ENCODE results near the gene TXNDC2. TPM values are rescaled to one million over a fixed set of nuclear protein-coding genes. Genes with fewer than 3 reads are reported as not detected.
"Not testable (repeated sequence)": the region's sequence is repeated elsewhere in the genome, so short reads cannot be mapped to it uniquely, and the experiment has no call there.

TXNDC2 gene
- total and polyA plus RNA-seq, 2 of the 4 experiments (the other 2 are of a cell fraction) = 0.18 TPM; not detected in 1

DNA sequence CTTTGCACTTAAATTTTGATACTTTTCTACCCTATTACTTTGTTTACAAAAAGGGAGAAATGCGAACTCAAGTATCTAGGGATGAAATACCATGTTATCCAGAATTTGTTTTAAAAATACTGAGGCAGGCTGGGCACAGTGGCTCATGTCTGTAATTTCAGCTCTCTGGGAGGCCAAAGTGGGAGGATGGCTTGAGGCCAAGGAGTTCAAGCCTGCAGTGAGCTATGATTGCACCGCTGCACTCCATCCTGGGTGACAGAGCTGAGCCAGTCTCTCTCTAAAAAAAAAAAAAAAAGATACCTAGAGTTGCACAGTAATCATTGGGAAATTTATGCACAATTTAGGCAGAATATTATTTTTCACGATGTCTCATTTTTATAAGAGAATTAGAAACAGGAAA lies 15.6 kb downstream of the TXNDC2 start:
- no CpG with 5 or more reads among the region's 3 CpGs for WGBS, 2 experiments (ENCODE audit: extremely low coverage in 2 of 2, insufficient read length in 1 of 2)
- intact Hi-C loops (cut with micrococcal nuclease) (no loop called here), in situ Hi-C loops (cut with MboI; ENCODE audit: low sequenced_read_pairs) (no loop called here), dilution Hi-C loops (cut with HindIII; ENCODE audit: low sequenced_read_pairs, unreplicated experiment) (no loop called here)
- H3K79me1 ChIP-seq (ENCODE audit: low read depth in 1 of 2, low read length in 2 of 2) = no peaks in the 10 kb centered on the region
- H3K56ac ChIP-seq (ENCODE audit: extremely low read depth, insufficient read depth, low read length) = no peak overlapping the region
- no TSS peak for BruUV-seq (replicated peaks)
- H3K14ac ChIP-seq (replicated peaks; ENCODE audit: low read depth, low read length) = no peak overlapping the region
- H4K8ac ChIP-seq (ENCODE audit: low read depth in 2 of 2, low read length in 2 of 2) = no peak overlapping the region
- no peak overlapping the region for H3K9ac ChIP-seq (ENCODE audit: low read depth, low read length)
- no peak overlapping the region for H3K27ac ChIP-seq (ENCODE audit: insufficient read depth, low read length)
- no peaks in the 10 kb centered on the region for H3K36me3 ChIP-seq (ENCODE audit: control insufficient read depth, insufficient read depth, low read length)
- ATAC-seq (ENCODE audit: low read depth) (no peak), DNase-seq (no peak)
- H4K5ac ChIP-seq (ENCODE audit: low read depth, low read length) = no peak overlapping the region
- TF ChIP-seq CHD1 (IDR thresholded peaks at IDR 0.05; ENCODE audit: low read depth, low read length) = no peak
- TF ChIP-seq MAFK (IDR thresholded peaks at IDR 0.05; ENCODE audit: low read depth, low read length) = no peak
- no peak overlapping the region for H2AK5ac ChIP-seq (ENCODE audit: low read depth, low read length)
- no peaks in the 10 kb centered on the region for H3K4me1 ChIP-seq (ENCODE audit: control insufficient read depth, insufficient read depth, low read length)
- CTCF ChIA-PET = no interaction called here
- H2AFZ ChIP-seq (replicated peaks; ENCODE audit: low read length, poor library complexity) = no peak overlapping the region
- H3K4ac ChIP-seq (ENCODE audit: low read depth, low read length) = no peak overlapping the region
- H2BK120ac ChIP-seq (ENCODE audit: low read depth, low read length) = no peak overlapping the region
- H4K20me1 ChIP-seq (ENCODE audit: insufficient read depth, low read length) = no peaks in the 10 kb centered on the region
- no peak overlapping the region for H3K4me2 ChIP-seq (ENCODE audit: low read depth, low read length)
- H3K9me3 ChIP-seq (ENCODE audit: control insufficient read depth, insufficient read depth, low read length) = no peaks in the 10 kb centered on the region
- no peaks in the 10 kb centered on the region for H3K27me3 ChIP-seq (ENCODE audit: control insufficient read depth, insufficient read depth, low read length)
- H2BK20ac ChIP-seq (ENCODE audit: low read depth, low read length) = no peak overlapping the region
- no peak overlapping the region for H2BK15ac ChIP-seq (ENCODE audit: low read depth, low read length)
- no peak overlapping the region for H3K23ac ChIP-seq (ENCODE audit: low read depth, low read length)
- no peak overlapping the region for H4K91ac ChIP-seq (ENCODE audit: insufficient read depth, low read depth, low read length)
- H2AK9ac ChIP-seq (replicated peaks; ENCODE audit: low read depth, low read length, poor library complexity) = no peak overlapping the region
- H3K18ac ChIP-seq (ENCODE audit: low read depth, low read length) = no peak overlapping the region
- no peak overlapping the region for H3K4me3 ChIP-seq (ENCODE audit: insufficient read depth, low read depth, low read length)
- no peak overlapping the region for H2BK5ac ChIP-seq (ENCODE audit: low read depth, low read length, poor library complexity, severe bottlenecking)
- no peaks in the 10 kb centered on the region; the same call in 1 of the 2 replicates for H3K9me1 ChIP-seq (ENCODE audit: insufficient read depth, low read length)
- POLR2A ChIA-PET (ENCODE audit: unreplicated experiment) = no interaction called here

DNA sequence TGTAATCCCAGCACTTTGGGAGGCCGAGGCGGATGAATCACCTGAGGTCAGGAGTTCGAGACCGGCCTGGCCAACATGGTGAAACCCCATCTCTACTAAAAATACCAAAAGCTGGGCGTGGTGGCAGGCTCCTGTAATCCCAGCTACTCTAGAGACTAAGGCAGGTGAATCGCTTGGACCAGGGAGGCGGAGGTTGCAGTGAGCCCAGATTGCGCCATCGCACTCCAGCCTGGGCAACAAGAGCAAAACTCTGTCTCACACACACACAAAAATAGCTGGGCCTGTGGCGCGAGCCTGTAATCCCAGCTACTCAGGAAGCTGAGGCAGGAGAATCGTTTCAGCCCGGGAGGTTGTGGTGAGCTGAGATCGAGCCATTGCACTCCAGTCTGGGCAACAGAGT lies 16.5 kb downstream of the TXNDC2 start:
- POLR2A ChIA-PET (ENCODE audit: unreplicated experiment) = interaction anchor here (0.7 kb wide), 1 partner anchor 11 kb away, joined by 3 read pairs; no protein-coding TSS in a partner anchor
- H3K4me1 ChIP-seq (ENCODE audit: control insufficient read depth, insufficient read depth, low read length); H4K5ac ChIP-seq (ENCODE audit: low read depth, low read length); H2AK5ac ChIP-seq (ENCODE audit: low read depth, low read length); ATAC-seq (ENCODE audit: low read depth); H4K91ac ChIP-seq (ENCODE audit: insufficient read depth, low read depth, low read length); H3K4ac ChIP-seq (ENCODE audit: low read depth, low read length); H3K4me2 ChIP-seq (ENCODE audit: low read depth, low read length); H2AFZ ChIP-seq (replicated peaks; ENCODE audit: low read length, poor library complexity); H3K14ac ChIP-seq (replicated peaks; ENCODE audit: low read depth, low read length); H3K18ac ChIP-seq (ENCODE audit: low read depth, low read length); H3K4me3 ChIP-seq (ENCODE audit: insufficient read depth, low read depth, low read length); H2BK5ac ChIP-seq (ENCODE audit: low read depth, low read length, poor library complexity, severe bottlenecking); BruUV-seq (replicated peaks); H3K56ac ChIP-seq (ENCODE audit: extremely low read depth, insufficient read depth, low read length); DNase-seq; H3K9me3 ChIP-seq (ENCODE audit: control insufficient read depth, insufficient read depth, low read length); H3K23ac ChIP-seq (ENCODE audit: low read depth, low read length); dilution Hi-C loops (cut with HindIII; ENCODE audit: low sequenced_read_pairs, unreplicated experiment); H3K79me1 ChIP-seq (ENCODE audit: low read depth in 1 of 2, low read length in 2 of 2); in situ Hi-C loops (cut with MboI; ENCODE audit: low sequenced_read_pairs); intact Hi-C loops (cut with micrococcal nuclease); H3K9me1 ChIP-seq (ENCODE audit: insufficient read depth, low read length); H4K8ac ChIP-seq (ENCODE audit: low read depth in 2 of 2, low read length in 2 of 2); H3K27me3 ChIP-seq (ENCODE audit: control insufficient read depth, insufficient read depth, low read length); H2BK120ac ChIP-seq (ENCODE audit: low read depth, low read length); H3K36me3 ChIP-seq (ENCODE audit: control insufficient read depth, insufficient read depth, low read length); H2AK9ac ChIP-seq (replicated peaks; ENCODE audit: low read depth, low read length, poor library complexity); CTCF ChIA-PET; H4K20me1 ChIP-seq (ENCODE audit: insufficient read depth, low read length); H2BK20ac ChIP-seq (ENCODE audit: low read depth, low read length); H3K9ac ChIP-seq (ENCODE audit: low read depth, low read length); H2BK15ac ChIP-seq (ENCODE audit: low read depth, low read length); H3K27ac ChIP-seq (ENCODE audit: insufficient read depth, low read length): not testable (repeated sequence)
- no CpG with 5 or more reads among the region's 14 CpGs for WGBS, 2 experiments (ENCODE audit: extremely low coverage in 2 of 2, insufficient read length in 1 of 2)
